ENCODE data around the gene PPP1R26. TPM values are rescaled to one million over a fixed set of nuclear protein-coding genes. Genes with fewer than 3 reads are reported as not detected.

Gene PPP1R26
- total and polyA plus RNA-seq, 9 of the 15 experiments (the other 6 are each of a cell fraction or from before 2014, with no cell fraction given): 0.77 to 26.8 (median 9.3) TPM

DNA sequence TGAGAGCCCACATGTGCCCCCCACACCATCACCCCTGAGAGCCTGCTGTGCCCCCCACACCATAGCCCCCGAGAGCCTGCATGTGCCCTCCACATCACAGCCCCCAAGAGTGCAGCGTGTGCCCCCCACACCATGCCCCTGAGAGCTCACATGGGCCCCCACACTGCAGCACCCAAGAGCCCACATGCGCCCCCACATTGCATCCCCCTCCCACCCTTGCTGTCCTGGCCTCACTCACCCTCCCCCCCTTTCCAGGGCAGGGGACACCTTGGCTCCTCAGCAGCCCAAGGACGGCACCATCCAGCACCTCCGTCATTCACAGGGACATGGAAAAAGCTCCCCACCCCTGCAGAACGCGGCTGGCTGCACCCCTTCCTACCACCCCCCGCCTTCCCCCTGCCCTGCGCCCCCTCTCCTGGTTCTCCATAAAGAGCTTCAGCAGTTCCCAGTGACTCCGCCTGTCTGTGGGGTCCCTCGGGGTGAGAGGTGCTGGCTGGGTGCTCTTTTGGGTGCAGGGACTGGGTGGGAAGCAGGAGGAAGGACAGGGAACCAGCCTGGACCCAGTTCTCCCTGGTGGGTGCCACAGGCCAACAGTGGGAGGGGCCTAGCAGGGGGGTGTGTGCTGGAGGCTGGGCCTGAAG, 46.6 kb downstream of the PPP1R26 start (continued):
- TF ChIP-seq CCNT2 (IDR thresholded peaks at IDR 0.05; ENCODE audit: borderline replicate concordance, extremely low read depth, insufficient read length, low read depth, low read length): no peak
- TF ChIP-seq TBL1XR1 (IDR thresholded peaks at IDR 0.05; ENCODE audit: low read length in 2 of 2): no peak
- no peak for TF ChIP-seq GTF2A2 (tag; IDR thresholded peaks at IDR 0.05)
- TF ChIP-seq, protein P1, sequence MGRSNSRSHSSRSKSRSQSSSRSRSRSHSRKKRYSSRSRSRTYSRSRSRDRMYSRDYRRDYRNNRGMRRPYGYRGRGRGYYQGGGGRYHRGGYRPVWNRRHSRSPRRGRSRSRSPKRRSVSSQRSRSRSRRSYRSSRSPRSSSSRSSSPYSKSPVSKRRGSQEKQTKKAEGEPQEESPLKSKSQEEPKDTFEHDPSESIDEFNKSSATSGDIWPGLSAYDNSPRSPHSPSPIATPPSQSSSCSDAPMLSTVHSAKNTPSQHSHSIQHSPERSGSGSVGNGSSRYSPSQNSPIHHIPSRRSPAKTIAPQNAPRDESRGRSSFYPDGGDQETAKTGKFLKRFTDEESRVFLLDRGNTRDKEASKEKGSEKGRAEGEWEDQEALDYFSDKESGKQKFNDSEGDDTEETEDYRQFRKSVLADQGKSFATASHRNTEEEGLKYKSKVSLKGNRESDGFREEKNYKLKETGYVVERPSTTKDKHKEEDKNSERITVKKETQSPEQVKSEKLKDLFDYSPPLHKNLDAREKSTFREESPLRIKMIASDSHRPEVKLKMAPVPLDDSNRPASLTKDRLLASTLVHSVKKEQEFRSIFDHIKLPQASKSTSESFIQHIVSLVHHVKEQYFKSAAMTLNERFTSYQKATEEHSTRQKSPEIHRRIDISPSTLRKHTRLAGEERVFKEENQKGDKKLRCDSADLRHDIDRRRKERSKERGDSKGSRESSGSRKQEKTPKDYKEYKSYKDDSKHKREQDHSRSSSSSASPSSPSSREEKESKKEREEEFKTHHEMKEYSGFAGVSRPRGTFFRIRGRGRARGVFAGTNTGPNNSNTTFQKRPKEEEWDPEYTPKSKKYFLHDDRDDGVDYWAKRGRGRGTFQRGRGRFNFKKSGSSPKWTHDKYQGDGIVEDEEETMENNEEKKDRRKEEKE (IDR thresholded peaks at IDR 0.05; ENCODE audit: borderline replicate concordance in 1 of 2, control insufficient read depth in 1 of 2, low read depth in 2 of 2, low read length in 1 of 2): no peak

Data from K562 (cell line).